Measurements from ENCODE around the gene LYRM9. TPM values are rescaled to one million over a fixed set of nuclear protein-coding genes. Genes with fewer than 3 reads are reported as not detected.
"Not testable (repeated sequence)": the region's sequence is repeated elsewhere in the genome, so short reads cannot be mapped to it uniquely, and the experiment has no call there.

Gene LYRM9
- 11.9 TPM for total RNA-seq

- peak; percentile 88 for DNase-seq
Measured at GRCh38 chr17:27892866-27893769, at the start of gene LYRM9. TSS of gene LYRM9 (minus strand) at chr17:27893365. CDS start at chr17:27882694, 10,671 bp downstream.

GRCh38 chr17:27940503-27941428, 47.6 kb upstream of the LYRM9 start:
- no peak for DNase-seq

GRCh38 chr17:27939474-27940465, 46.6 kb upstream of the LYRM9 start:
- no peak for DNase-seq

GRCh38 chr17:27938864-27939263, 45.7 kb upstream of the LYRM9 start:
- DNase-seq = no peak

- no peak for DNase-seq
Measured at GRCh38 chr17:27938241-27938640, 45.1 kb upstream of the LYRM9 start.

- no peak for DNase-seq
Measured at GRCh38 chr17:27937025-27937546, 43.9 kb upstream of the LYRM9 start.

- no peak for DNase-seq
Measured at GRCh38 chr17:27930000-27930399, 36.8 kb upstream of the LYRM9 start.

- DNase-seq = no peak
Measured at GRCh38 chr17:27928587-27928986, 35.4 kb upstream of the LYRM9 start.

- no peak for DNase-seq
Measured at GRCh38 chr17:27927781-27928180, 34.6 kb upstream of the LYRM9 start.

GRCh38 chr17:27921599-27921998, 28.4 kb upstream of the LYRM9 start:
- DNase-seq = no peak

GRCh38 chr17:27921077-27921476, 27.9 kb upstream of the LYRM9 start:
- no peak for DNase-seq

GRCh38 chr17:27920569-27920968, 27.4 kb upstream of the LYRM9 start:
- no peak for DNase-seq

- DNase-seq = no peak
Measured at GRCh38 chr17:27919079-27919478, 25.9 kb upstream of the LYRM9 start.

GRCh38 chr17:27918498-27918897, 25.3 kb upstream of the LYRM9 start:
- DNase-seq = no peak

GRCh38 chr17:27917000-27917399, 23.8 kb upstream of the LYRM9 start:
- no peak for DNase-seq

- DNase-seq = no peak
Measured at GRCh38 chr17:27915709-27916108, 22.5 kb upstream of the LYRM9 start.

GRCh38 chr17:27914382-27914781, 21.2 kb upstream of the LYRM9 start:
- no peak for DNase-seq

GRCh38 chr17:27912964-27913363, 19.8 kb upstream of the LYRM9 start:
- DNase-seq = no peak

- not testable (repeated sequence) for DNase-seq
Measured at GRCh38 chr17:27912299-27912698, 19.1 kb upstream of the LYRM9 start.

- DNase-seq = no peak
Measured at GRCh38 chr17:27907976-27908558, 14.9 kb upstream of the LYRM9 start.

- no peak for DNase-seq
Measured at GRCh38 chr17:27906623-27907022, 13.5 kb upstream of the LYRM9 start.
